Ishikawa (cell line): ENCODE results near the gene NPS.

ENCODE experiments used
- CEBPB ChIP-seq: IDR thresholded peaks from 2 replicates; pipeline ENCODE4 v1.6.1; 2012
- CREB1 ChIP-seq: IDR thresholded peaks from 2 replicates; pipeline ENCODE4 v1.6.1; 2012; ENCODE audit warnings: low read depth
- EGR1 ChIP-seq: IDR thresholded peaks from 2 replicates; pipeline ENCODE4 v1.6.1; 2012
- EP300 ChIP-seq: IDR thresholded peaks from 2 replicates; pipeline ENCODE4 v1.6.1; 2012; ENCODE audit warnings: borderline replicate concordance
- FOXM1 ChIP-seq: IDR thresholded peaks from 2 replicates; pipeline ENCODE4 v1.6.1; 2012; ENCODE audit warnings: low read depth, borderline replicate concordance
- MAX ChIP-seq: IDR thresholded peaks from 2 replicates; pipeline ENCODE4 v1.6.1; 2012
- NFIC ChIP-seq: IDR thresholded peaks from 2 replicates; pipeline ENCODE4 v1.6.1; 2012
- RAD21 ChIP-seq: IDR thresholded peaks from 2 replicates; pipeline ENCODE4 v1.6.1; 2012; ENCODE audit warnings: low read depth
- REST ChIP-seq: IDR thresholded peaks from 2 replicates; pipeline ENCODE4 v1.6.1; 2012; ENCODE audit warnings: low read depth, mild to moderate bottlenecking
- TAF1 ChIP-seq: IDR thresholded peaks from 2 replicates; pipeline ENCODE4 v1.6.1; 2012; ENCODE audit warnings: low read depth, mild to moderate bottlenecking
- TCF12 ChIP-seq: IDR thresholded peaks from 2 replicates; pipeline ENCODE4 v1.6.1; 2012; ENCODE audit warnings: low read depth
- TEAD4 ChIP-seq: IDR thresholded peaks from 2 replicates; pipeline ENCODE4 v1.6.1; 2012
- USF1 ChIP-seq: IDR thresholded peaks from 2 replicates; pipeline ENCODE4 v1.6.1; 2012
- YY1 ChIP-seq: IDR thresholded peaks from 2 replicates; pipeline ENCODE4 v1.6.1; 2012; ENCODE audit warnings: low read depth
- ZBTB7A ChIP-seq: IDR thresholded peaks from 2 replicates; pipeline ENCODE4 v1.6.1; 2012; ENCODE audit warnings: low read depth

NPS gene

GRCh38 chr10:127535802-127536515, 13.2 kb upstream of the NPS start:
- TF ChIP-seq MAX, result no peak
- TF ChIP-seq REST, result no peak
- no peak for TF ChIP-seq USF1

- no peak for TF ChIP-seq CEBPB
- no peak for TF ChIP-seq TCF12
- TF ChIP-seq TAF1, result no peak
- no peak for TF ChIP-seq YY1
Measured at GRCh38 chr10:127536972-127537760, 11.9 kb upstream of the NPS start.

- TF ChIP-seq EP300 (no peak), TCF12 (no peak), ZBTB7A (no peak), TAF1 (no peak), TEAD4 (no peak), FOXM1 (no peak), MAX (no peak), USF1 (no peak), NFIC (no peak), CREB1 (no peak), EGR1 (no peak)
Measured at GRCh38 chr10:127537924-127538323, 11.2 kb upstream of the NPS start.

GRCh38 chr10:127548022-127548421, 1.1 kb upstream of the NPS start:
- TF ChIP-seq TAF1 (no peak), MAX (no peak), NFIC (no peak), TEAD4 (no peak), EGR1 (no peak), REST (no peak), ZBTB7A (no peak), YY1 (no peak), CREB1 (no peak), RAD21 (no peak), EP300 (no peak), TCF12 (no peak), CEBPB (no peak), FOXM1 (no peak)

GRCh38 chr10:127550861-127551260, 1.8 kb downstream of the NPS start:
- TF ChIP-seq MAX, result no peak
- TF ChIP-seq FOXM1, result no peak
- TF ChIP-seq EGR1, result no peak
- TF ChIP-seq CEBPB, result no peak
- no peak for TF ChIP-seq CREB1
- TF ChIP-seq USF1, result no peak
- no peak for TF ChIP-seq EP300
